K562 (cell line): Measurements from ENCODE around the gene CHST15. TPM values are rescaled to one million over a fixed set of nuclear protein-coding genes. Genes with fewer than 3 reads are reported as not detected.
"Not testable (repeated sequence)": the region's sequence is repeated elsewhere in the genome, so short reads cannot be mapped to it uniquely, and the experiment has no call there.

Experiments used
- ATAC-seq: fragments of 200-7000 bp; cut with Tn5 transposase; 3 replicates; pipeline ENCODE4 v1.9.1; 2020; ENCODE audit warnings: moderate library complexity
- BruUV-seq: library from RNA; stranded (reverse); fragments of 400-500 nt; replicated peaks from 2 replicates; lab custom pipeline; 2021; lab: Mats Ljungman, UMichigan
- CTCF ChIA-PET: fragments of 300-600 bp; formaldehyde crosslinking; extraction: SDS; loops from one replicate; lab custom pipeline; 2021; ENCODE audit warnings: low intra/inter-chr PET ratio; lab: Yijun Ruan, JAX
- POLR2A ChIA-PET: fragments of 300-600, 350-650 bp; sonication (Branson Sonifier 250); formaldehyde crosslinking; extraction: SDS; loops from one replicate; lab custom pipeline; 2021; ENCODE audit warnings: antibody characterized with exemption, inconsistent platforms; lab: Yijun Ruan, JAX
- DNase-seq, 4 experiments: peaks; one replicate each; pipeline versions ENCODE4 v3.0.0 to v3.0.0-alpha.2; 2011 to 2018; ENCODE audit warnings: low spot score in 3 of 4, mixed read lengths in 3 of 4; ENCODE audit errors: extremely low read depth in 1 of 4
- FAIRE-seq: peaks from 2 replicates; lab custom pipeline; 2011; peaks lifted over from hg19 to GRCh38; lab: Jason Lieb, UNC
- H2AFZ ChIP-seq: 2 replicates; pipeline ENCODE4 v1.6.0; 2011; ENCODE audit warnings: low read depth, low read length, control low read depth, inconsistent platforms
- H3K27ac ChIP-seq: fragments of 200-600 bp; 3 replicates; pipeline ENCODE4 v1.8.0; 2011; ENCODE audit warnings: low read depth, mild to moderate bottlenecking, control low read depth, inconsistent platforms, low read length, moderate library complexity, mixed read lengths; ENCODE audit errors: extremely low read depth
- H3K27me3 ChIP-seq, 2 experiments: fragments of 300-600 bp in 1 of 2; 2 replicates in 1 of 2; 3 replicates in 1 of 2; pipeline versions ENCODE4 v1.6.0 to v1.8.0; 2011; ENCODE audit warnings: inconsistent platforms in 2 of 2, low read length in 2 of 2, mild to moderate bottlenecking in 1 of 2, mixed read lengths in 1 of 2, moderate library complexity in 1 of 2; ENCODE audit not compliant: control insufficient read depth in 2 of 2, insufficient read depth in 2 of 2
- H3K36me3 ChIP-seq: fragments of 300-600 bp; 3 replicates; pipeline ENCODE4 v1.8.0; 2011; ENCODE audit warnings: mild to moderate bottlenecking, low read length, inconsistent platforms; ENCODE audit not compliant: control insufficient read depth, insufficient read depth
- H3K4me1 ChIP-seq, 2 experiments: fragments of 200-600 bp in 1 of 2; replicated peaks in 1 of 2; 2 replicates in 1 of 2; 3 replicates in 1 of 2; pipeline versions ENCODE4 v1.5.1 to v1.8.0; 2011; ENCODE audit warnings: inconsistent platforms in 2 of 2, low read length in 2 of 2, mild to moderate bottlenecking in 1 of 2, mixed read lengths in 1 of 2, moderate library complexity in 1 of 2; ENCODE audit not compliant: control insufficient read depth in 2 of 2, insufficient read depth in 2 of 2
- H3K4me2 ChIP-seq: 2 replicates; pipeline ENCODE4 v1.6.1; 2011; ENCODE audit warnings: low read length, control low read depth, inconsistent platforms, mixed read lengths; ENCODE audit not compliant: insufficient read depth
- H3K4me3 ChIP-seq: fragments of 200-600 bp; sonication (generic), shearing (Covaris generic); 2 replicates; pipeline ENCODE4 v1.5.1; 2016; ENCODE audit warnings: control low read depth, inconsistent platforms
- H3K79me2 ChIP-seq: fragments of 200-600 bp; 3 replicates; pipeline ENCODE4 v1.8.0; 2011; ENCODE audit warnings: low read length, inconsistent platforms; ENCODE audit not compliant: control insufficient read depth, insufficient read depth
- H3K9ac ChIP-seq, 2 experiments: 2 replicates each; pipeline versions ENCODE4 v1.6.0 to v1.6.1; 2011; ENCODE audit warnings: low read depth in 2 of 2, low read length in 2 of 2, control low read depth in 1 of 2, inconsistent platforms in 1 of 2, mild to moderate bottlenecking in 1 of 2, mixed read lengths in 1 of 2; ENCODE audit not compliant: insufficient read depth in 1 of 2
- H3K9me1 ChIP-seq: one replicate; pipeline ENCODE4 v1.6.0; 2011; ENCODE audit warnings: inconsistent platforms, mild to moderate bottlenecking, low read length, moderate library complexity; ENCODE audit not compliant: control insufficient read depth, insufficient read depth
- H3K9me3 ChIP-seq: replicated peaks from 2 replicates; pipeline ENCODE4 v1.5.1; 2011; ENCODE audit warnings: low read depth, low read length, inconsistent platforms; ENCODE audit not compliant: control insufficient read depth, insufficient read depth
- H4K20me1 ChIP-seq: replicated peaks from 2 replicates; pipeline ENCODE4 v1.6.1; 2011; ENCODE audit warnings: low read length, inconsistent platforms, mixed read lengths; ENCODE audit not compliant: control insufficient read depth, insufficient read depth
- DIDO1 ChIP-seq: fragments of 450-650 bp; IDR thresholded peaks from 2 replicates; pipeline ENCODE4 v1.6.1; 2016; ENCODE audit warnings: low read depth, missing biosample characterization, missing genetic modification characterization
- SMC3 ChIP-seq: conservative IDR thresholded peaks from 2 replicates; pipeline ENCODE4 v1.6.1; 2011; ENCODE audit warnings: low read depth, low read length, improper control_type of control experiment; ENCODE audit not compliant: insufficient read depth
- WGBS: fragments of 100-300 bp; shearing (Covaris generic); methylation state at CpG from one replicate; pipeline ENCODE4 v1.1.6; 2016; ENCODE audit warnings: low coverage, mixed read lengths; ENCODE audit not compliant: insufficient coverage; ENCODE audit errors: missing lambda C conversion rate; 5-methylcytosine and 5-hydroxymethylcytosine counted together
- in situ Hi-C: fragments of 300-500 bp; cut with MboI; formaldehyde crosslinking; loops from 4 replicates; pipeline ENCODE4 v1.15.0; 2018; ENCODE audit warnings: inconsistent platforms, mixed read lengths
- intact Hi-C: fragments of 100-400 bp; cut with micrococcal nuclease; formaldehyde crosslinking; loops from 2 replicates; pipeline ENCODE4 v1.14.2; 2022
- polyA plus RNA-seq, 8 experiments: library from polyadenylated mRNA; depleted of rRNA in 4 of 8; stranded (reverse) in 5 of 8; unstranded in 3 of 8; fragments of >200 nt; fragmentation: Nextera tagmentation in 2 of 8; fragmentation: Illumina TruSeq in 1 of 8; extraction: Ambion mirVana in 2 of 8; extraction: Trizol in 1 of 8; gene quantifications; 2 replicates each; pipeline versions ENCODE4 v1.2.1 to v1.2.3, GENCODE V29; 2011 to 2014; ENCODE audit warnings: inconsistent platforms in 1 of 8, missing spikeins in 1 of 8
- total RNA-seq, 7 experiments: library from RNA; depleted of rRNA in 6 of 7; stranded (reverse); fragments of >200 nt in 6 of 7; fragmentation: Illumina TruSeq in 2 of 7; extraction: Trizol in 2 of 7; gene quantifications; 2 replicates each; pipeline versions ENCODE4 v1.2.1 to v1.2.3, GENCODE V29; 2011 to 2021; ENCODE audit warnings: low replicate concordance in 1 of 7

The CHST15 gene
- total and polyA plus RNA-seq, 9 of the 15 experiments (the other 6 are each of a cell fraction or from before 2014, with no cell fraction given): 0.04 to 0.16 (median 0.08) TPM

- TF ChIP-seq DIDO1 (tag): no peak
Observed at GRCh38 chr10:124035928-124036558, 57.4 kb downstream of the CHST15 start (continued).

GRCh38 chr10:124035306-124035927, 58.0 kb downstream of the CHST15 start:
- intact Hi-C loops: no loop called here

DNA sequence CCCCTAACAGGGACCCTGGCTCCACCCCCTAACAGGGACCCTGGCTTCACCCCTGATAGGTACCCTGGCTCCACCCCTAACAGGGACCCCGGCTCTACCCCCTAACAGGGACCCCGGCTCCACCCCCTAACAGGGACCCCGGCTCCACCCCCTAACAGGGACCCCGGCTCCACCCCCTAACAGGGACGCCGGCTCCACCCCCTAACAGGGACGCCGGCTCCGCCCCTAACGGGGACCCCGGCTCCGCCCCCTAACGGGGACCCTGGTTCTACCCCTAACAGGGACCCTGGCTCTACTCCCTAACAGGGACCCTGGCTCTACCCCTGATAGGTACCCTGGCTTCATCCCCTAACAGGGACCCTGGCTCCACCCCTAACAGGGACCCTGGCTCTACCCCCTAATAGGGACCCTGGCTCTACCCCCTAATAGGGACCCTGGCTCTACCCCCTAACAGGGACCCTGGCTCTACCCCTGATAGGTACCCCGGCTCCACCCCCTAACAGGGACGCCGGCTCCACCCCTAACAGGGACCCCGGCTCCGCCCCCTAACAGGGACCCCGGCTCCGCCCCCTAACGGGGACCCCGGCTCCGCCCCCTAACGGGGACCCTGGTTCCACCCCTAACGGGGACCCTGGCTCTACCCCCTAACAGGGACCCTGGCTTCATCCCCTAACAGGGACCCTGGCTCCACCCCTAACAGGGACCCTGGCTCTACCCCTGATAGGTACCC, 58.7 kb downstream of the CHST15 start:
- DNase-seq, H3K9me3 ChIP-seq, H3K27ac ChIP-seq, BruUV-seq, H3K4me3 ChIP-seq, H3K36me3 ChIP-seq, CTCF ChIA-PET, H4K20me1 ChIP-seq, intact Hi-C loops, H2AFZ ChIP-seq, FAIRE-seq, H3K9me1 ChIP-seq, ATAC-seq, in situ Hi-C loops, POLR2A ChIA-PET, H3K79me2 ChIP-seq, H3K9ac ChIP-seq, H3K4me2 ChIP-seq: not testable (repeated sequence)
- Histone ChIP-seq H3K4me1 (peaks cover 8 to 12% of the 10 kb centered on the region in 2 experiments; a peak in 4 of 5 replicates), H3K27me3 (peaks cover 4 to 25% of the 10 kb centered on the region in 2 experiments; a peak in 3 of 5 replicates)
- 0% methylated on average over 2 of the region's 25 CpGs for WGBS

More at GRCh38 chr10:124035306-124035927, 58.0 kb downstream of the CHST15 start:
- 2% methylated on average over 5 of the region's 6 CpGs for WGBS
- no peaks in the 10 kb centered on the region for H3K79me2 ChIP-seq
- no peaks in the 10 kb centered on the region for H3K9me3 ChIP-seq
- no peak for ATAC-seq
- H3K27me3 ChIP-seq: peaks cover 6 to 25% of the 10 kb centered on the region in 2 experiments; a peak in 3 of 5 replicates
- H3K4me1 ChIP-seq: peaks cover 8 to 12% of the 10 kb centered on the region in 2 experiments; a peak in 4 of 5 replicates
- H3K9ac ChIP-seq: no peak overlapping the region; a peak in 1 of 4 replicates
- no peak for FAIRE-seq
- in situ Hi-C loops: no loop called here
- no TSS peak for BruUV-seq
- DNase-seq: no peak
- no peaks in the 10 kb centered on the region; the same call in 1 of the 2 replicates for H4K20me1 ChIP-seq
- no peak overlapping the region for H2AFZ ChIP-seq
- no peak overlapping the region for H3K27ac ChIP-seq
- no peaks in the 10 kb centered on the region for H3K36me3 ChIP-seq
- ChIA-PET POLR2A (no interaction called here), CTCF (no interaction called here)
- no peaks in the 10 kb centered on the region for H3K9me1 ChIP-seq
- H3K4me3 ChIP-seq: no peak overlapping the region
- no peak overlapping the region; the same call in 1 of the 2 replicates for H3K4me2 ChIP-seq
- no peak for TF ChIP-seq SMC3
